GM10266 (cell line): ENCODE measurements around the gene WDR76.

ENCODE experiments used
- DNase-seq: peaks from one replicate; pipeline ENCODE4 v3.0.0; 2012; ENCODE audit errors: extremely low spot score
- CTCF ChIP-seq: IDR thresholded peaks from 2 replicates; pipeline ENCODE4 v1.5.1; 2012; ENCODE audit warnings: mild to moderate bottlenecking, low read depth; ENCODE audit not compliant: control insufficient read depth, insufficient read depth; ENCODE audit errors: missing control alignments

The WDR76 gene

GRCh38 chr15:43826508-43827341, at the start of gene WDR76:
Gene WDR76 (plus strand): TSS chr15:43827002. CDS start chr15:43827033, 31 bp downstream.
- DNase-seq = peak; percentile 79
- TF ChIP-seq CTCF = no peak

GRCh38 chr15:43777267-43777914, 49.4 kb upstream of the WDR76 start:
- peak; percentile 76 for TF ChIP-seq CTCF
- peak; percentile 72 for DNase-seq

- TF ChIP-seq CTCF = no peak
- DNase-seq = no peak
These were observed 47.8 kb upstream of the WDR76 start for GRCh38 chr15:43779016-43779415.

GRCh38 chr15:43789409-43789808, 37.4 kb upstream of the WDR76 start:
- no peak for TF ChIP-seq CTCF
- DNase-seq = no peak

- peak; percentile 94 for DNase-seq
- TF ChIP-seq CTCF = no peak
These were observed 34.6 kb upstream of the WDR76 start, which contains the start of gene SERF2 for GRCh38 chr15:43791993-43792760. Gene SERF2 (plus strand): TSS chr15:43792320. CDS start chr15:43792377, 57 bp downstream.

GRCh38 chr15:43792761-43793476, 33.9 kb upstream of the WDR76 start:
- TF ChIP-seq CTCF = no peak
- peak; percentile 36 for DNase-seq
